Measurements from ENCODE around the gene TIMP3. TPM values are rescaled to one million over a fixed set of nuclear protein-coding genes. Genes with fewer than 3 reads are reported as not detected.

The TIMP3 gene
- total RNA-seq, 4 donors from 2014 or later = 561 to 1,580 (median 897) TPM

DNA sequence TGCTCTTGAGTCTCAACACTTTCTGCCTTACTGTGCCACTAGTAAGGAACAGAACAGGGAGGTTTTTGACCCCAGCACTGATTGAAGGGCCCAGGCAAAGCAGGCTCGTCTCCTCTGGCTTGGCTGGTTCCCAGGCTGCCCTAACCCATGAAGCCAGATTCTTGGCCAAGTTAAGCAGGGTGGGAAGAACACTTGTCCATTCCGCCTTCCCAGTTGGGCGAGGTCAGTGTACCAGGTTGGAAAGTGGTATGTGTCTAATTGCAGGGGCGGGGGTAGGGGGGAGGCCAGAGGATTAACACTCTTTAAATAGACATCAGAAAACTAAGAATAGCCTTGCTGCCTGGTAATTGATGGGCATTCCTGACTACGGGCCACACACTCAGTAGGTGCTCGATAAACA is 14.4 kb downstream of the TIMP3 start:
- ATAC-seq (ENCODE audit: low FRiP score) (no peak), DNase-seq (ENCODE audit: low spot score) (no peak)
- TF ChIP-seq, protein P1, sequence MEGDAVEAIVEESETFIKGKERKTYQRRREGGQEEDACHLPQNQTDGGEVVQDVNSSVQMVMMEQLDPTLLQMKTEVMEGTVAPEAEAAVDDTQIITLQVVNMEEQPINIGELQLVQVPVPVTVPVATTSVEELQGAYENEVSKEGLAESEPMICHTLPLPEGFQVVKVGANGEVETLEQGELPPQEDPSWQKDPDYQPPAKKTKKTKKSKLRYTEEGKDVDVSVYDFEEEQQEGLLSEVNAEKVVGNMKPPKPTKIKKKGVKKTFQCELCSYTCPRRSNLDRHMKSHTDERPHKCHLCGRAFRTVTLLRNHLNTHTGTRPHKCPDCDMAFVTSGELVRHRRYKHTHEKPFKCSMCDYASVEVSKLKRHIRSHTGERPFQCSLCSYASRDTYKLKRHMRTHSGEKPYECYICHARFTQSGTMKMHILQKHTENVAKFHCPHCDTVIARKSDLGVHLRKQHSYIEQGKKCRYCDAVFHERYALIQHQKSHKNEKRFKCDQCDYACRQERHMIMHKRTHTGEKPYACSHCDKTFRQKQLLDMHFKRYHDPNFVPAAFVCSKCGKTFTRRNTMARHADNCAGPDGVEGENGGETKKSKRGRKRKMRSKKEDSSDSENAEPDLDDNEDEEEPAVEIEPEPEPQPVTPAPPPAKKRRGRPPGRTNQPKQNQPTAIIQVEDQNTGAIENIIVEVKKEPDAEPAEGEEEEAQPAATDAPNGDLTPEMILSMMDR (IDR thresholded peaks at IDR 0.05) = no peak

DNA sequence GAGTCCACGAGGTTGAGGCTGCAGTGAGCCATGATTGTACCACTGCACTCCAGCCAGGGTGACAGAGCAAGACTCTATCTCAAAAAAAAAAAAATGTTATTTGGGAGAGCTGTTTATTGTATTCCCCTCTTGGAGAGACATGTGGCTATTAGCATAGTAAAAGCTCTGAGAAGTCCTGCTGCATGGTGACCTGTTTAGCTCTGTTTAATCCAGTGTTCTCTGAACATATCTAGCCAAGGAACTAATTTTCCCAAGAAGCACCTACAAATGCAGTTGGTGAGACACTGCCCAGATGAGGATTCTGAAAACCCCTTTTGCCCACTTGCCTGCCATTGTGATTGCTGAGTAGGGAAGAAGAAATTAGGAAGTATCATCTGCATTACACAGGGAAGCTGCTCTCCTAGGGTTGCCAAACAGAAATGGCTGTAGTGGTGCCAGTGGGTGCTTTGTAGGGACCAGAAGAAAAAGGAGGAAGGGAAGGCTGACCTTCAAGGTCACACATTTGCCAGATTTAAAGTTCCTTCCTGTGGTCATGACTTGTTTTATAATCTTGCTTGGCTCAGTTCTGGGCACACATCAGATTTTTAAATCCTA is 15.7 kb downstream of the TIMP3 start:
- TF ChIP-seq, protein P1 (IDR thresholded peaks at IDR 0.05) = no peak
- ATAC-seq (ENCODE audit: low FRiP score) (no peak), DNase-seq (ENCODE audit: low spot score) (no peak)

DNA sequence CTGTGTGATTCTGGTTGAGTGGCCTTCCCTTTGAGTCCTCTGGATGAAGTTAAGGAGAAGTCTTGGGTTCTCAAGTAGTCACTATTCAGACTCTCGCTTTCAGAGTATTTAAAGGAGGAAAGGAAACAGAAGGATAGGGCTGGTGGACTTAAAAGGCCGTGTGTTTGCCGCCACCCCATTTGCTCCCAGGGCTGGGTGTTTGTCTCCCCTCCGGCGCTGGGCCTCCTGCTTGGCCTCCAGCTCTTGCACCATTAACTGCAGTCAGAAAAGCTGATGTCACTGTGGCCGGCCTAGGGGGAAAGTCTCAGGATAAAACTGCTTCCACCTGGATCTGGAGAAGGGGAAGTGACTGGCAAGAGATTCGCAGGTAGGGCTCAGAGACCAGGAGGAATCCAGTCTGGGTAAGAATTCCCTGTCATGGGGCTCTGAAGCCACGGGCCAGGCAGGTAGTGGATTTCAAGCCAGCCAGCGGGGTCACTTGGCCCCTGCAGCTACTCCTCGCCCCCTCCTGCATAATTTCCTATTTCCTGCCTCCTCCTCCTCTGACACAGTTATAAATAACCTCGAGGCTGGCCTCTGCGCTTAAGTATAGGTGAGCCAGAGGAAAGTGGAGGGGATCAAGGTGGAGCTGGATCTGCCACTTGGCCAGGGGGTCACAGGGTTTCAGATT is 17.1 kb downstream of the TIMP3 start:
- TF ChIP-seq, protein P1 (IDR thresholded peaks at IDR 0.05) = no peak
- DNase-seq (ENCODE audit: low spot score) = no peak
- no peak for ATAC-seq (ENCODE audit: low FRiP score)

DNA sequence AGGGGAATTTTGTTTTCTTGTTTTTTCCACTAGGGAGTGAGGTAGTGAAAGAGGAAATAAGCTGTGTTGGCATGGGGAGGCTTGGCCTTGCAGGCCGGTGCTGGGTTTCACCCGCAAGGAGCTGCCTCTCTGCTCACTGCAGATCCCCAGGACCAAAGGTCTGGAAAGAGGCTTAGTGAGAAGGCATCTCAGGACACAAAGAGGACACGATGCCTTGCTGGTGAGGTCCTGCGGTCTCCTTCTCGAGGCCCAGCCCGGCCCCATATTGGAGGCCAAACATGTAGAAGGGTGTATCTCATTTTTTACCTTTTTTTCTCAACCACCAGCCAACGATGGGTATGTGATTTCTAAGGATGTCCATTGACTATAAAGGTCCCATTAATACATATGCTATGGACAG is 17.6 kb downstream of the TIMP3 start:
- TF ChIP-seq, protein P1 (IDR thresholded peaks at IDR 0.05) = no peak

DNA sequence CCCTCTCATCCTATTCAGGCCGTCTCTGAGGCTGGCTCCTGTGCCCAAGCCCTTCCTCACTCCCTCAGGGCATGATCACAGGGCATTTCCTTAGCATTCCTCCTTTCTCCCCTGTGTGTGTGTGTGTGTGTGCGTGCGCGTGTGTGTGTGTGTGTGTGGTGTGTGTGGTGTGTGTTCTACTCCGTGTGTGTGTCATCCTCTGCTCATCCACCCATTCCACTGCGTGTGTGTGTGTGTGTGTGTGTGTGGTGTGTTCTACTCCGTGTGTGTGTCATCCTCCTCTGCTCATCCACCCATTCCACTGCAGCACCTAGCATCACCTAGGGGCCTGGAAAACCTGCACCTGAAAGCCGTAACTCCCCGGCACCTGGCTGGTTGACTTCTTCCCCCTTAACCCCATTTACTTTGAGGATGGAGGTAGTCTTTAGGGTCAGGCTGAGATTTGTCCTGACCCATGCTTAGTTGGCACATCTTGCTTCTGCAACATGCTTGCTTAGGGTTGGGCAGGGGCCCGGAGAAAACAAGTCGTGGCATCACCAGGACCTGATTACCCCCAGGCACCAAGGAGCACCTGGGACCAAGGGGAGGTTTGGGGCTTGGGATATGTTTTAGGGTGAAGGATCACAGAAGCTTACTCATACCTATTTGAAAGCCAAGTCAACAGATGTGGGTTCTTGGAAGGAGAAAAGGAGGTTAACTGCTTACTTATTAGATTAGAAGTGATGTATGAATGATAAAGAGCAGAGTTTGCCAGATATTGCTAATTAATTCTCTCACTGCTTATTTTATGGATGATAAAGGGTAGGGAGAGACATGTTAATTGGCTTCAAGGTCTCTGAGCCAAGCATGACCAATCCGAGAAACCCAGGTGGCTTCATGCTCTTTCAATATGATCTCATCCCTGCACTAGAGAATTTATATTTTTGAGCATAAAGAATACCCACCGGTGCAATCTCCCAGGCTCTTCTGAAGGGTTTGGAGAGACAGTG is 18.9 kb downstream of the TIMP3 start:
- ATAC-seq (ENCODE audit: low FRiP score) (no peak), DNase-seq (ENCODE audit: low spot score) (no peak)
- TF ChIP-seq, protein P1 (IDR thresholded peaks at IDR 0.05) = no peak

More for the DNA sequence above, 17.6 kb downstream of the TIMP3 start:
- DNase-seq (ENCODE audit: low spot score) (no peak), ATAC-seq (ENCODE audit: low FRiP score) (no peak)

DNA sequence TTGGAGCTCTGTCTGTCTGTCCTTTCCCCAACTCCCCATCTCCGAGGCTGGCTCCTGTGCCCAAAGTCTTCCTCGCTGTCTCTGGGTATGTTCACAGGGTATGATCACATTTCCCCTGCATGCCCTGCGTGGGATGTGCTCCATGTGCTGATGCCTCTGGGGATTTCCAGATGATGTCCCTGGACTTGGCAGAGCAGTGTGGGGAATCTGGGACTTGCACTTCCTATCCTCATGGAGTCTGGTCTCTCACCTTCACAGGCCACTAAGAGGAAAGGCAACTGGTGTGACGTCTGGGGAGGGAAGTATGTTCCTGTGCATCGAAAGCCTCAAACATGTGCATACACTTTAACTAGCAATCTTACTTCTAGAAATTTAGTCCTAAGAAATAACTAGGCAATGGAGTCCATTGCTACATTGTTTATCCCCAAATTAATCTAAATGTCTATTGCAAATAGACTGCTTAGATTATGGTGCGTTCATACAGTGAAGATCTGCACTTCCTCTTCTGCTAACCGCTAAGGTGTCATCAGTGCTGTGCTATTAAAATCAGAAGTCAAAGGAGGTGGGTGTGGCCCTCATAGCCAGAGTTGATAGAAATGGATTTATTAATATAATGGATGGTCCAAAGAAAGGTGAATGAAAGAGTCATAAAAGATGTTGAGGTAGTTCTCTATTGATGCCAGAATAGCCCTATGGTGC is 20.8 kb downstream of the TIMP3 start:
- TF ChIP-seq, protein P1 (IDR thresholded peaks at IDR 0.05) = no peak
- DNase-seq (ENCODE audit: low spot score) = no peak
- ATAC-seq (ENCODE audit: low FRiP score) = no peak

All from omental fat pad (tissue), 4 donors.